GM21381 (cell line): ENCODE results near the gene TERT.
"Not testable (repeated sequence)": the region's sequence is repeated elsewhere in the genome, so short reads cannot be mapped to it uniquely, and the experiment has no call there.

Experiments used
- ATAC-seq: cut with Tn5 transposase; IDR thresholded peaks from one replicate; pipeline ENCODE4 v1.9.1; 2021; ENCODE audit warnings: mild to moderate bottlenecking, moderate library complexity; ENCODE audit not compliant: unreplicated experiment

The TERT gene

DNA sequence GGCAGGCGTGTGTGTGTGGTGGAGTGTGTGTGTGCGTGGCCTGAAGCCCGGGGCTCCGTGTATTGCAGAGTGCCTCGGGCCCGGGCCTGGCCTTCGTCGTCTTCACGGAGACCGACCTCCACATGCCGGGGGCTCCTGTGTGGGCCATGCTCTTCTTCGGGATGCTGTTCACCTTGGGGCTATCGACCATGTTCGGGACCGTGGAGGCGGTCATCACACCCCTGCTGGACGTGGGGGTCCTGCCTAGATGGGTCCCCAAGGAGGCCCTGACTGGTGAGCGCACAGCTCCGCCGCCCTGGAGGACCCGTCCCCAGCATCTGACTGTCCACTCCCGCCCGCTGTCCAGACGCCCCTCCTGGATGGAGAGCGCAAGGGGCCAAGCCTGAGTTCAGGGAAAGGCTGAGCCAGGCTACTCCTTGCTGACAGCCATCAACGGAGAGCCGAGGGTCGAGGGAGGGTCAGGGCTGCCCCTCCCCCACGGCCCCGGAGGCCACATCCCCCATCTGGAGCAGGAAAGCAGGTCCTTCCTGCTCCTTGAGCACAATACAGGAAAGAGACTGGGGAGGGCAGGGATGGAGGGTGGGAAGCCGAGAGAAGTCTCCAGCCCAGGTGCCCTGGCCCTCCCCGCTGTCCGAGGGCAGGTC is 51.3 kb downstream of the TERT start:
- no peak for ATAC-seq

GRCh38 chr5:1242733-1243486 is 52.0 kb downstream of the TERT start:
- ATAC-seq, result no peak

DNA sequence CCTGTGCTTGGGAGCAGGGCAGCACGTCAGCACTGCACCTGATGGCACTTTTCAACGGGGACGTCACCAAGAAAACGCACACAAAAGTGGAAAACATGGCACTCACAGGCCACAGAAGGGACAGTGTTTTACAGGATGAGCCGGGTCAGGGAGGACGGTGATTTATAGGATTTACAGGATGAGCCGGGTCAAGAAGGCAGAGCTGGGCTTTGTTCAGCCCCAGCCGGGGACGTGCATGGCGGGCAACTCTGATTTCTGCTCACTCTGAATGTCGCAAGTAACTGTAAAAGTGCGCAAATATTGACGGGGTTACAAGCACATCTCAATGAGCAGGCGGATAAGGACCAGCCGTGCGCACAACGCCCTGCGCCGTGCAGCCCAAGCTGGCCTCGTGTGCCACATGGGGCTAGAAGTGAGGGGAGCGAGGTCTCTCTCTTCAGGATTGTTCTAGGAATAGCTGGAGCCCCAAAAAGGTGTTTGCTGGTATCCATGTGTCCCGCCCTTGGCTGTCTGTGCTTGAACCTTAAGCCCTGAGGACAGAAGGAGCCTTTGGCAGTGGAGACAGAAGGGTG is 53.3 kb downstream of the TERT start:
- ATAC-seq, result no peak

DNA sequence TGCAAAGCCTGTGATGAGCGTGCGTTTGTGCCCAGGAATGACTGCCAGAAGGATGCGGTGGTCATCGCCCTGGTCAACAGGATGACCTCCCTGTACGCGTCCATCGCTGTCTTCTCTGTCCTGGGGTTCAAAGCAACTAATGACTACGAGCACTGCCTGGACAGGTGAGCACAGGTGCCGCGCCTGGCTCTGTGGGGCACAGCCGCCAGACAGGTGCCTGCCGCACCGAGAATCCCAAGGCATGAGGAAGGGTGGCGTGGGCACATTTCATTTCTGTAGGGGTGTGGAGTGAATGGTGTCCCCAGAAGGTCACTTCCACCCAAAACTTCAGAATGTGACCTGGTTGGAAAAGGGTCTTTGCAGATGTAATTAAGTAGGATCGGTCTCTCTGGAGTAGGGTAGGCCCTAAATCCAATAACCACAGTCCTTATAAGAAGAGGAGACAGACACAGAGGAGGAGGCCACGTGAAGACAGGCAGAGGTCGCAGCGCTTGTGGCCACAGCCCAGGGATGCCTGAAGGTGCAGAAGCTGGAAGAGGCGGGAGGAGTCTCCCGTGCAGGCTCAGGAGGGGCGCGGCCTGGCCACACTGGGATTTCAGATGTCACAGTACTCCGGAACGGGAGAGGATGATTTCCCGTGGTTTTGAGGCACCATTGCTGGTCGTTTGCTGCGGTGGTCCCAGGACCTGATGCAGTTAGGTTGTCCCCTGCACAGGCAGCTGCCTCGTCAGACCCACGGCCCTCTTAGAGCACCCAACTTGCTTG is 54.2 kb downstream of the TERT start:
- no peak for ATAC-seq

DNA sequence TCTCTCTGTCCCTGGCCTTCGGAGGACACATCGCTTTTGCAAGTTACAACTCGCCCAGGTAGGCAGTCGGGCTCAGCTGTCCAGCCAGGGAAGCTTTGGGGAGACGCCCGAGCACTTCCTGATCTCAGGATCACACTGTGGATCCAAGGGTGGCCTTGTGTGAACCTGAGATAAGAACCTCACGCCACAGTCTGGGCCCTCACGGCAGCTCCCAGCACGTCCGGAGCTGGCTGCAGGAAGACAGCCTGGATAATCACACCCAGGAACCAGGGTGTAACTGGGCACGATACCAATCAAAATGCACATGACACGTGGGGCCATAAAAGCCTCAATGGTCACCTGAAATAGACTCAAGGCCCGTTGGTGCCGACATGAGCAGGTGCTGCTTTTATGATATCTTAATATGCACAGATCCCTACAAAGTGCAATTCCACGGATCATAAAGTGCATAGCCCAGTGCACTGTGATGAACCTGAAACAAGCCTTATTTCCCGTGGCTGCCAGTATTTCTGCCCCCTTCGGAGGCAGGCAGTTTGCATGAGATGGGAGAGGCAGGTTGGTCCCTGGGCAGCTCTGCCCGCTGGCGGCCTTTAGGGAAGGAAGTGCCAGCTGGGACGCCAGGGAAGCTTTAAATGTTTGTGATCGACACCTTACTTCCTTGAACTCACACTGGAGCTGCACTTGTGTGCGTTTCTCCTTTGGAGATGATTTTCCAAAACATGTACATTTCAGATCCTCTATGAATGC is 55.2 kb downstream of the TERT start:
- ATAC-seq, result no peak

- no peak for ATAC-seq
Observed at GRCh38 chr5:1235838-1236237, 59.0 kb downstream of the TERT start.

DNA sequence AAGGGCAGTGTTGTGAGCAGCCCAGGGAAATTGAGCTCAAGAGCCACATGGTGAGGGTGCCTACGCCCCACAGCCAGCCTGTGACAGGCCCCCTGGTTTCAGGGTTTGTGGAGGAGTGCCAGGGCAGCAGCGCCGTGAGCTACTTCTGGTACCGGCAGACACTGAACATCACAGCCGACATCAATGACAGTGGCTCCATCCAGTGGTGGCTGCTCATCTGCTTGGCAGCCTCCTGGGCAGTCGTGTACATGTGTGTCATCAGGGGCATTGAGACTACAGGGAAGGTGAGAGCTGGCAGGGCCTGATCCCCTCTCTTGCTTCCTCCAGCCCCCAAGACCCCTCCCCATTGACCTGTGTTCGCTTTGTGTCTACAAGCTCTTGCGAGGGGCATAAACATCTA is 59.5 kb downstream of the TERT start:
- ATAC-seq, result no peak

GRCh38 chr5:1232780-1233179 is 62.1 kb downstream of the TERT start:
- ATAC-seq, result no peak

DNA sequence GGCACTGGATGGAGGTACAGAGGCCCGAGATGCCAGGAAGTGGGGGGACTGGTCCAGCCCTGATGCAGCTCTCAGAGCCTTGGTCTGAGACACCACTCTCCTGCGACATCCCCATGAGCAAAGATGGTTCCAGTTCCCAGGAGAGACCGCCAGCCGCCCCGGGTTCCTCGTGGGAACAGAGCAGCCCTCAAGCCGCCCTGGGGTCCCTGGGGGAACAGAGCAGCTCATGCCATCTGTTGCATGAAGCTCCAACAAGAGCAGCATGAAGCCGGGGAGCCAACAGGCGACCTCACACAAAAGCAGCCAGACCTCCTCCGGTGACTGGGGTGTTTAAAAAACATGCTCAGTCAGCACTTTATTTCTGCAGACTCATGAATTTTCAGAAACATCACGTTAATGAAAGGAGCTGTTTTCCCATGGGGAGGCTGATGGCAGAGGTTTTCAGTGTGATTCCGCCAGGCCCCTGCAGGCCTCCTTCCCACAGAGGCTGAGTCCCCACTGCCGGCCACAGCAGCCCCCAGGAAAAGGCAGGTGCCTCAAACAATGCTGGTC is 63.4 kb downstream of the TERT start:
- ATAC-seq, result no peak

DNA sequence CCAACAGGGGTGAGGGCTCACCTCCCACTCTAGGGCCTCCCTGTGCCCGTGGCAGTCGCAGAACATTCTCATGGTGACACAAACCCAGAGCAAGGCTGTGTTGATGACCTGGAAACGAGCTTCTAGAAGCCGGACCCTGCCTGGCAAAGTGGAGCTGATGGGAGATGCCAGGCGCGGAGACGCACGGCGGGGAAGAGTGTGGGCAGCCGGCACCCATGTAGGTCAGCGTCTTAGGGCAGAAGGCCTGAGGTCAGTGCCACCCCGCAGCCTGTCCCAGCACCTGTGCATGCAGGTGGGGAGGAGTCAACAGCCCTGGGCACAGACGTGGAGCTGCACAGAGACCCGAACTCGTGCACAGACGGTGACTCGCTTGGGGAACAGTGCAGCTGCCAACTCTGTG is 64.3 kb downstream of the TERT start:
- ATAC-seq, result no peak

- no peak for ATAC-seq
Observed at GRCh38 chr5:1229822-1230221, 65.0 kb downstream of the TERT start.

DNA sequence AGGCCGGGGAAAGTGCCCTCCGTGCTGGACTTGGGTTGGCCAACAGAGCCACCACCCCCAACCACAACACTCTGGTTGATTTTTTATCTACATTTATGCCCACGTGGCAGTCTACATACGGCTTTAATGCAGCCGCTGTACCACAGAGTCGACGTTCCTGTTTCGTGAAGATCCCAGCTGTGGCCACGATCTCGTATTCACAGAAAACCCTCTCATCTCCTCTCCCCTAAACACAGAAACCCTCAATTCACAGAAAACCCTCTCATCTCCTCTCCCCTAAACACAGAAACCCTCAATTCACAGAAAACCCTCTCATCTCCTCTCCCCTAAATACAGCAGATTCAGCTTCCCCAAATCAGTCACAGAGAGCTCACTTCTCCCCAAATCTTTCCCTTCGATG is 65.8 kb downstream of the TERT start:
- not testable (repeated sequence) for ATAC-seq

DNA sequence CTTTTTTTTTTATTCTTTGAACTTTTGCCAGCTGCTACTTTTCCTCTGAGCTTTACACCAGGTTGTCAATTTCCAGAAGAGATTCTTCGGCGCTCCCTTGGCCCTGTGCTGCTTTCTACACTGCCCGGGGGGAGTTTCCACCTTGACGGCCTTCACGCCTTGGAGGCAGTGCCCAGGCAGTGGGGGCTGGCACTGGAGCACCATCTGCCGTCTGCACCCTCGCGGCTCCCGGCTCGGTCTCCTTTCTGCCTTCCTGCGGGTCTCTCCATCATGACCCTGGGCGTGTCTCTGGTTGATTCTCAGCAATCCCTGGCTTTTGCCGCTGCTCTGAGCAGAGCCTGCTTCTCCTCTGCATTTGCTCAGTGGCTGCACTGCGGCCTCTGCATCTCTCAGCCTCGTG is 66.7 kb downstream of the TERT start:
- ATAC-seq, result no peak

DNA sequence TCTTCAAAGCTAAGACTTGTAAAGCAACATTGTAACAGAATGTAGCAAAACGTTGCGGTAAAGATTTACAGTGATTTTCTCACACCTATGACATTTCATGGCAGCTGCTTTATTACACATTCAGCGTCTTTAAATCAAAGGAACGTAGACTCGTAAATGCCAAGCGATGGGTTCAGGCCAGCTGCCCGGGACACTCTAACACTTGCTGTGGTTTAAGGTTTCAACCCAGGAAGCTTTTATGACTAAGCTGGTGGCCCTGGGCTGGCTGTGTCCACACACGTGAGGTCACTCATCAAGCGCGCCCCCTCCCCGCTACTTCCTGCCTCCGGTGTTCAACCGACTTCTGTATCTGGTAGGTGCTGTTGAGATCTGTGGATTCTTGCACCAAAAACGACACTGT is 67.2 kb downstream of the TERT start:
- ATAC-seq, result no peak

GRCh38 chr5:1226839-1227581 is 67.9 kb downstream of the TERT start:
- ATAC-seq, result no peak

GRCh38 chr5:1226231-1226630 is 68.6 kb downstream of the TERT start:
- ATAC-seq, result no peak

DNA sequence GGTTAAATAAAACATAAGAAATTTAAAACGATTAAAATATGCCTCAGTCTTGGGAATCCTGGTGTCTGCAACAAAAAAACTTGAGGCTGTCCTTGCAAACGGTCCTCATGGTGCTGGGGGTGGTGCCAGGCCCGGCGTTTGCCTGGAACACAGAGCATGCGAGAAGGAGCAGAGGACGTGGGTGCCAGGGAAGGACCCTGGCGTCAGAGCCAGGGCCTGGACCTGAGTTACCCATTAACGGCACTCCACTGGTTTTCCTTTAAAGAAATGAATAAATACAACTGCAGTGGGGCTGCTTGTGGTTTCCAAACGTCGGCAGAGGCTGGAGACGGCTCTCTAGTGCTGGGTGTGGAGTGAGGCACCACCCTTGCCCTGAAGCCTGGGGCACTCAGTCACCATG is 69.8 kb downstream of the TERT start, which contains the start of gene SLC6A18:
SLC6A18 (plus strand) TSS at position 301 of the 400 bp plus-strand sequence; CDS start at position 398, 97 bp downstream.
- ATAC-seq, result no peak

GRCh38 chr5:1224631-1225030 is 70.2 kb downstream of the TERT start:
- no peak for ATAC-seq

GRCh38 chr5:1223278-1223670 is 71.6 kb downstream of the TERT start:
- ATAC-seq, result no peak
